ENCODE results near the gene NPEPL1. TPM values are rescaled to one million over a fixed set of nuclear protein-coding genes. Genes with fewer than 3 reads are reported as not detected.

The NPEPL1 gene
- total RNA-seq, 1 experiment from 2014 or later: 31.1 TPM

GRCh38 chr20:58657986-58658385 is 34.6 kb upstream of the NPEPL1 start:
- no peaks in the 10 kb centered on the region for H3K27me3 Mint-ChIP-seq (ENCODE audit: low read depth)
- Histone ChIP-seq H3K4me1 (ENCODE audit: insufficient read depth, low read length) (peaks cover 10% of the 10 kb centered on the region; the same call in 1 of the 2 replicates), H3K4me2 (ENCODE audit: insufficient read depth, insufficient read length, low read length) (peak overlapping the region; percentile 13), H4K5ac (ENCODE audit: insufficient read length, low read depth, low read length) (no peak overlapping the region), H2BK15ac (ENCODE audit: low read depth, low read length) (no peak overlapping the region), H2BK120ac (ENCODE audit: low read depth, low read length, poor library complexity, severe bottlenecking) (no peak overlapping the region), H3K79me2 (ENCODE audit: insufficient read depth, low read length) (peaks cover 42% of the 10 kb centered on the region), H3K4ac (ENCODE audit: low read depth, low read length) (no peak overlapping the region), H3K56ac (ENCODE audit: insufficient read length, low read depth, low read length) (no peak overlapping the region), H3K27me3 (ENCODE audit: insufficient read depth, low read length) (no peaks in the 10 kb centered on the region), H3K9me3 (ENCODE audit: control insufficient read depth, low read depth, low read length) (no peaks in the 10 kb centered on the region), H2BK12ac (ENCODE audit: insufficient read length, low read depth, low read length) (no peak overlapping the region), H2AFZ (ENCODE audit: low read length) (no peak overlapping the region), H2AK5ac (ENCODE audit: insufficient read length, low read length) (no peak overlapping the region), H4K20me1 (ENCODE audit: control insufficient read depth, insufficient read depth, insufficient read length) (no peaks in the 10 kb centered on the region), H4K8ac (replicated peaks; ENCODE audit: insufficient read length, low read depth, low read length) (no peak overlapping the region), H3K9ac (ENCODE audit: extremely low read depth, insufficient read length, low read length) (peak overlapping the region; percentile 18), H3K18ac (ENCODE audit: insufficient read length, low read depth, low read length) (no peak overlapping the region), H3K23ac (ENCODE audit: insufficient read length, low read depth, low read length) (no peak overlapping the region), H3T11ph (ENCODE audit: low read length) (no peak overlapping the region), H3K23me2 (ENCODE audit: insufficient read length, low read depth, low read length, poor library complexity, severe bottlenecking) (peaks cover under 1% of the 10 kb centered on the region), H4K91ac (ENCODE audit: insufficient read length, low read depth, low read length) (no peak overlapping the region), H2BK5ac (ENCODE audit: insufficient read length, low read length) (no peak overlapping the region), H3K79me1 (ENCODE audit: insufficient read depth, low read depth, low read length, poor library complexity, severe bottlenecking) (no peaks in the 10 kb centered on the region), H3K14ac (ENCODE audit: insufficient read depth, low read length) (no peak overlapping the region), H2BK20ac (ENCODE audit: low read depth, low read length, poor library complexity, severe bottlenecking) (no peak overlapping the region), H3K27ac (ENCODE audit: insufficient read length, low read depth, low read length) (no peak overlapping the region)
- H3K27ac Mint-ChIP-seq: peak overlapping the region; percentile 40 to 96 (median 42); a peak in 6 of 7 replicates
- peaks cover 74 to 78% of the 10 kb centered on the region in 2 experiments for H3K4me1 Mint-ChIP-seq
- no peak for TF ChIP-seq CTCF (conservative IDR thresholded peaks at IDR 0.05)
- H3K9me3 Mint-ChIP-seq: no peaks in the 10 kb centered on the region
- WGBS (ENCODE audit: extremely low coverage, insufficient read length, low lambda C conversion rate): no CpG with 5 or more reads among the region's 4 CpGs
- no peak overlapping the region; a peak in 1 of 5 replicates for H3K4me3 Mint-ChIP-seq
- H3K36me3 Mint-ChIP-seq (ENCODE audit: insufficient read depth in 1 of 3, low read depth in 3 of 3): peaks cover 0 to 25% (median 17%) of the 10 kb centered on the region in 3 experiments; a peak in 5 of 7 replicates
- DNase-seq: no peak

All from H9 (cell line).